Measurements from ENCODE around the gene COX11.

DNA sequence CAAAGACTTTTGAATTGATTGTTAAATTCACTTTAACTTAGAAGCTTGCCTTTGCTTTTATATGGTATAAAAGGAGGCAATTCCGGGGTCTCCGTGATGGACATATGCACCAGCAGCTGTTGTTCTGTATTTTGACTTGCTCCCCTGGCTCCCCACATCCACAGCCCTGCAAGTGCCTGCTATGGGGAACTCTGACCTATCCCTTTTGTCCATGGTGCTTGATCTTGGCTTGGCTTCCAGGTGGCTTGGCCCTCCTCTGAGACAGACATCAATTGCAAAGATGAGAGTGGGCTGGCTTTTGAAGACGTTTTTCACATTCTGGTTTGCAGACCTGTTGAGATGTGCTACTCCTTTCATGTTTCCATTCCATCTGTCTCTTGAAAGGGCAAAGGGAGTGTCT lies 40.9 kb downstream of the COX11 start:
- no peak for TF ChIP-seq POLR2AphosphoS5 (IDR thresholded peaks at IDR 0.05; ENCODE audit: low read depth, low read length)
- TF ChIP-seq ZNF274 (IDR thresholded peaks at IDR 0.05; ENCODE audit: borderline replicate concordance, extremely low read depth, low read length): no peak
- TF ChIP-seq EZH2 (IDR thresholded peaks at IDR 0.05; ENCODE audit: low read depth, low read length, severe bottlenecking): no peak
- no peak for TF ChIP-seq SP1 (IDR thresholded peaks at IDR 0.05; ENCODE audit: low read depth, low read length)
- TF ChIP-seq POU5F1 (IDR thresholded peaks at IDR 0.05; ENCODE audit: low read depth, low read length): no peak
- TF ChIP-seq, protein P1, sequence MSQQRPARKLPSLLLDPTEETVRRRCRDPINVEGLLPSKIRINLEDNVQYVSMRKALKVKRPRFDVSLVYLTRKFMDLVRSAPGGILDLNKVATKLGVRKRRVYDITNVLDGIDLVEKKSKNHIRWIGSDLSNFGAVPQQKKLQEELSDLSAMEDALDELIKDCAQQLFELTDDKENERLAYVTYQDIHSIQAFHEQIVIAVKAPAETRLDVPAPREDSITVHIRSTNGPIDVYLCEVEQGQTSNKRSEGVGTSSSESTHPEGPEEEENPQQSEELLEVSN (IDR thresholded peaks at IDR 0.05): no peak
- TF ChIP-seq, protein P2, sequence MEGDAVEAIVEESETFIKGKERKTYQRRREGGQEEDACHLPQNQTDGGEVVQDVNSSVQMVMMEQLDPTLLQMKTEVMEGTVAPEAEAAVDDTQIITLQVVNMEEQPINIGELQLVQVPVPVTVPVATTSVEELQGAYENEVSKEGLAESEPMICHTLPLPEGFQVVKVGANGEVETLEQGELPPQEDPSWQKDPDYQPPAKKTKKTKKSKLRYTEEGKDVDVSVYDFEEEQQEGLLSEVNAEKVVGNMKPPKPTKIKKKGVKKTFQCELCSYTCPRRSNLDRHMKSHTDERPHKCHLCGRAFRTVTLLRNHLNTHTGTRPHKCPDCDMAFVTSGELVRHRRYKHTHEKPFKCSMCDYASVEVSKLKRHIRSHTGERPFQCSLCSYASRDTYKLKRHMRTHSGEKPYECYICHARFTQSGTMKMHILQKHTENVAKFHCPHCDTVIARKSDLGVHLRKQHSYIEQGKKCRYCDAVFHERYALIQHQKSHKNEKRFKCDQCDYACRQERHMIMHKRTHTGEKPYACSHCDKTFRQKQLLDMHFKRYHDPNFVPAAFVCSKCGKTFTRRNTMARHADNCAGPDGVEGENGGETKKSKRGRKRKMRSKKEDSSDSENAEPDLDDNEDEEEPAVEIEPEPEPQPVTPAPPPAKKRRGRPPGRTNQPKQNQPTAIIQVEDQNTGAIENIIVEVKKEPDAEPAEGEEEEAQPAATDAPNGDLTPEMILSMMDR (IDR thresholded peaks at IDR 0.05; ENCODE audit: control extremely low read depth in 1 of 3, insufficient read depth in 1 of 3, low read depth in 1 of 3, low read length in 3 of 3): no peak
- no peak for TF ChIP-seq RAD21 (IDR thresholded peaks at IDR 0.05 in 1 of 2, conservative IDR thresholded peaks at IDR 0.05 in 1 of 2; ENCODE audit: low read depth in 2 of 2, low read length in 2 of 2)
- no peak for TF ChIP-seq YY1 (IDR thresholded peaks at IDR 0.05; ENCODE audit: low read depth, low read length)
- no peak for TF ChIP-seq CHD1 (IDR thresholded peaks at IDR 0.05; ENCODE audit: low read depth, low read length)

Measured in H1 (cell line).